ENCODE data around the gene C3orf22. TPM values are rescaled to one million over a fixed set of nuclear protein-coding genes. Genes with fewer than 3 reads are reported as not detected.

C3orf22 gene
- total RNA-seq, 2 donors from 2014 or later = not detected

GRCh38 chr3:126557761-126558160 is 971 bp downstream of the C3orf22 start:
- H3K36me3 Mint-ChIP-seq (ENCODE audit: low read depth) = no peaks in the 10 kb centered on the region
- H3K36me3 ChIP-seq (ENCODE audit: control insufficient read depth, insufficient read depth, low read length) = no peaks in the 10 kb centered on the region
- DNase-seq = peak; percentile 74
- no peak overlapping the region for H3K27ac ChIP-seq (ENCODE audit: low read depth, low read length)
- TF ChIP-seq CTCF (conservative IDR thresholded peaks at IDR 0.05) = no peak
- H3K9me3 ChIP-seq (ENCODE audit: control insufficient read depth, low read length) = no peaks in the 10 kb centered on the region
- no peaks in the 10 kb centered on the region for H3K27me3 ChIP-seq (ENCODE audit: control insufficient read depth, insufficient read depth, low read length, poor library complexity, severe bottlenecking)
- no peaks in the 10 kb centered on the region for H3K4me1 ChIP-seq (ENCODE audit: control insufficient read depth, insufficient read depth, low read length)
- H3K9me3 Mint-ChIP-seq = peaks cover 3% of the 10 kb centered on the region
- no peaks in the 10 kb centered on the region for H3K4me1 Mint-ChIP-seq
- H3K27me3 Mint-ChIP-seq (ENCODE audit: insufficient read depth) = peaks cover 1% of the 10 kb centered on the region
- H3K4me3 ChIP-seq (ENCODE audit: low read length) = no peak overlapping the region
- no peak overlapping the region for H3K9ac ChIP-seq (ENCODE audit: extremely low read depth, low read length, poor library complexity, severe bottlenecking)
- H3K4me3 Mint-ChIP-seq = no peak overlapping the region
- H3K27ac Mint-ChIP-seq = no peak overlapping the region
- 60 to 83% methylated on average over 2 to 6 of the region's 6 CpGs for WGBS, 2 experiments (ENCODE audit: insufficient coverage in 1 of 2, insufficient read length in 1 of 2)

DNA sequence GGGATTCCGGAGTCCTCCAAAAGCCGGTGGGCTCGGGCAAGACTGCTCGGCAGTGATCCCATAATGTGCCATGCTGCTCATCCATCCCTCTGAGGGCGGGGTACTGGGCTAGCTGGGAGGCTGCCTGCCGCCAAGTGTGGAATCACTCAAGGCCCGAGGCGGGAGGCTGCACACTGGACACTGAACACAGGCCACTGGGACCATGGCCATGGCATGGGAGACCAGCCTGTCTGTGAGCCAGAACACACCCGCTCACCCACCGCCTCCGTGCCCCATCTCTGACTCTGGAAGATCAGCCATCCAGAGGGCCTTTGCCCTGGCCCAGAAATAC is 1.4 kb downstream of the C3orf22 start:
- 91 to 96% methylated on average over 7 to 11 of the region's 11 CpGs for WGBS, 2 experiments (ENCODE audit: insufficient coverage in 1 of 2, insufficient read length in 1 of 2)
- Histone ChIP-seq H3K27ac (ENCODE audit: low read depth, low read length) (no peak overlapping the region), H3K36me3 (ENCODE audit: control insufficient read depth, insufficient read depth, low read length) (no peaks in the 10 kb centered on the region), H3K4me3 (ENCODE audit: low read length) (no peak overlapping the region), H3K4me1 (ENCODE audit: control insufficient read depth, insufficient read depth, low read length) (no peaks in the 10 kb centered on the region), H3K9me3 (ENCODE audit: control insufficient read depth, low read length) (no peaks in the 10 kb centered on the region), H3K27me3 (ENCODE audit: control insufficient read depth, insufficient read depth, low read length, poor library complexity, severe bottlenecking) (no peaks in the 10 kb centered on the region), H3K9ac (ENCODE audit: extremely low read depth, low read length, poor library complexity, severe bottlenecking) (no peak overlapping the region)
- H3K36me3 Mint-ChIP-seq (ENCODE audit: low read depth) = no peaks in the 10 kb centered on the region
- no peak for TF ChIP-seq CTCF (conservative IDR thresholded peaks at IDR 0.05)
- no peak overlapping the region for H3K4me3 Mint-ChIP-seq
- H3K4me1 Mint-ChIP-seq = no peaks in the 10 kb centered on the region
- no peak overlapping the region for H3K27ac Mint-ChIP-seq
- H3K9me3 Mint-ChIP-seq = no peaks in the 10 kb centered on the region
- H3K27me3 Mint-ChIP-seq (ENCODE audit: insufficient read depth) = peaks cover 1% of the 10 kb centered on the region
- no peak for DNase-seq

DNA sequence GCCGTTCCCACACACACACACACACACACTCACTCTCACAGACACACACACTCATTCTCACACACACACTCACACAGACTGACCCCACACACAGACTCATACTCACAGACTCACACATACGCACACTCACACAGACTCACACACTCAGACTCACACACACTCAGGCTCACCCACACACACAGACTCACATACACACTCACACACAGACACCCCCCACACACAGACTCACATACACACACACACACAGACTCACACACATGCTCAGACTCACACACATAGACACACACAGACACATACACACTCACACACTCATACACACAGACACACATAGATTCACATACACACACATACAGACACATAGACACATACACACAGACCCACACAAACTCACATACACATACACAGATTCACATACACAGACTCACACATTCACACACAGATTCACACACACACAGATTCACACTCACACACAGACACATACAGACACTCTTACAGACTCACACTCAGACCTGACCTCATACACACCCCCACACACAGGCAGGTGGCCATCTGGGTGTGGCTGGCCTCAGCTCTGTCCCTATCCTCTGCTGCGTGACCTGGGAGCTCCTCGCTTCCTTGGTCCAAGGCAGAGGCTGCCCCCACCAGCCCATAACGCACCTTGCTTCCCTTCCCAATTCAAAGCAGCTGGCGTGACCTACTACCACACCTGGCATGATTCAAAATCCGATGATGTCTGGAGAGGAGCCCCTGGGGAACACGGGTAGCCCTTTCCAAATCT is 1.9 kb downstream of the C3orf22 start:
- H3K4me1 Mint-ChIP-seq = no peaks in the 10 kb centered on the region
- Histone ChIP-seq H3K27ac (ENCODE audit: low read depth, low read length) (no peak overlapping the region), H3K4me3 (ENCODE audit: low read length) (no peak overlapping the region), H3K9ac (ENCODE audit: extremely low read depth, low read length, poor library complexity, severe bottlenecking) (no peak overlapping the region), H3K9me3 (ENCODE audit: control insufficient read depth, low read length) (no peaks in the 10 kb centered on the region), H3K36me3 (ENCODE audit: control insufficient read depth, insufficient read depth, low read length) (no peaks in the 10 kb centered on the region), H3K27me3 (ENCODE audit: control insufficient read depth, insufficient read depth, low read length, poor library complexity, severe bottlenecking) (no peaks in the 10 kb centered on the region), H3K4me1 (ENCODE audit: control insufficient read depth, insufficient read depth, low read length) (no peaks in the 10 kb centered on the region)
- H3K4me3 Mint-ChIP-seq = no peak overlapping the region
- H3K36me3 Mint-ChIP-seq (ENCODE audit: low read depth) = no peaks in the 10 kb centered on the region
- H3K27me3 Mint-ChIP-seq (ENCODE audit: insufficient read depth) = no peaks in the 10 kb centered on the region
- 87 to 88% methylated on average over 4 to 8 of the region's 8 CpGs for WGBS, 2 experiments (ENCODE audit: insufficient coverage in 1 of 2, insufficient read length in 1 of 2)
- H3K27ac Mint-ChIP-seq = no peak overlapping the region
- no peak for TF ChIP-seq CTCF (conservative IDR thresholded peaks at IDR 0.05)
- H3K9me3 Mint-ChIP-seq = no peaks in the 10 kb centered on the region
- peak; percentile 38 for DNase-seq

Data from endodermal cell (in vitro differentiated cells).